Measurements from ENCODE around the gene CD300LD. TPM values are rescaled to one million over a fixed set of nuclear protein-coding genes. Genes with fewer than 3 reads are reported as not detected.
"Not testable (repeated sequence)": the region's sequence is repeated elsewhere in the genome, so short reads cannot be mapped to it uniquely, and the experiment has no call there.

Gene CD300LD
- total and polyA plus RNA-seq, 2 of the 8 experiments (the other 6 are each of a cell fraction or from before 2014, with no cell fraction given) = not detected

DNA sequence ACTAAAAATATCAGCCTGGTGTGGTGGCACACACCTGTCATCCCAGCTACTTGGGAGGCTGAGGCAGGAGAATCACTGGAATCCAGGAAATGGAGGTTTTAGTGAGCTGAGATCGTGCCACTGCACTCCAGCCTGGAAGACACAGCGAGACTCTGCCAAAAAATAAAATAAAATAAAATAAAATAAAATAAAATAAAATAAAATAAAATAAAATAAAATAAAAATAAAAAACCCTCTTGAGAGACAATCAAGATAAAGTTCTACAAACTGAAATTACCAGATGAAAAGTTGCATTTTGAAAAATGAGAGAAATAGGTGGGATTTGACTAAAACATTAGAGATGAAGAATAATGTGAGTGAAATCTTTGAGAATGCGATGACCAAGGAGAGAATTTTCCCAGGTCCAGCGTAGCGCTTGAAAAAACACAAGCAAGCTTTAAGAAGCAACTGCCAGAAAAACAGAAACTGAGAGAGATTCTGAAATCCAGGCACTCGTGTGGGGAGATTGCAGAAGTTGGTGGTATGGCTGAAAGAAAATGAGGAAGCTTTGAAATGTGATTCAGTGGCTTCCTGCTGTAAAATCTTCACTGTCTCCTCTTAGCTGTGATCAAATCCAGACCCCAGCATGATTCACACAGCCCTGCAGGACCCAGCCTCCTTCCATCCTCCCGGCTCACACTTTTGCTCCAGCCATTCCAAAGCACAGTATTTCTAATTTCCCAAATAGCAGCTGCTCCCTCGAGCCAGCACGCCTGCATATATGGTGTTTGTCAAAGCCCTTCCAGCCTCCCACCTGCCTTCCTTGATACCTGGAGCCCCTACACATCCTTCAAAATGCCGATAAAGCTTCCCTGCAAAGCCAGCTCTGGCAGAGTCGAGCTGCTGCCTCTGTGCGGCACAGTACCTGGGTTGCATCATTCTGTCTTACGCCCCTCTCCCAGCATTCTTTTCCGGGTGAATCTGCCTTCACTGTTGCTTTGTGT, 39.7 kb upstream of the CD300LD start (continued):
- TF ChIP-seq RAD21 (IDR thresholded peaks at IDR 0.05 in 1 of 2, conservative IDR thresholded peaks at IDR 0.05 in 1 of 2; ENCODE audit: low read depth in 2 of 2, low read length in 2 of 2) (no peak), KDM5A (IDR thresholded peaks at IDR 0.05; ENCODE audit: low read length) (no peak), GTF2F1 (IDR thresholded peaks at IDR 0.05; ENCODE audit: borderline replicate concordance, low read depth, low read length) (no peak), BRCA1 (IDR thresholded peaks at IDR 0.05; ENCODE audit: low read depth, low read length) (no peak)

DNA sequence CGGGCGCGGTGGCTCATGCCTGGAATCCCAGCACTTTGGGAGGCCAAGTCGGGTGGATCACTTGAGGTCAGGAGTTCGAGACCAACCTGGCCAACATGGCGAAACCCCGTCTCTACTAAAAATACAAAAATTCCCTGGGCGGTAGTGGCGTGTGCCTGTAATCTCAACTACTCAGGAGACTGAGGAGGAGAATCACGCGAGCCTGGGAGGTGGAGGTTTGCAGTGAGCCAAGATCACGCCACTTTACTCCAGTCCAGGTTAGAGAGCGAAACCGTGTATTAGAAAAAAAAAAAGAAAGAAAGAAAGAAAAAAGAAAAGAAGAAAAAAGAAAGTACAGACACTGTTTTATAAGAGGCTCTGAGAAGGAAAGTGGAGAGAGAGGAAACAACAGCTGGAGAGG, 38.2 kb upstream of the CD300LD start:
- H3K9ac ChIP-seq (replicated peaks in 1 of 4; ENCODE audit: extremely low read depth in 1 of 4, low read depth in 3 of 4, low read length in 3 of 4); FAIRE-seq; H4K91ac ChIP-seq (replicated peaks; ENCODE audit: insufficient read length, low read length); H2AK5ac ChIP-seq (ENCODE audit: low read depth, low read length); POLR2A ChIA-PET (ENCODE audit: partially characterized antibody); H3K4me3 ChIP-seq (ENCODE audit: extremely low read depth in 1 of 4, insufficient read depth in 2 of 4, low read depth in 3 of 4, low read length in 4 of 4); DNase-seq (ENCODE audit: low read depth in 1 of 2, low spot score in 2 of 2); H2BK20ac ChIP-seq (ENCODE audit: low read length); H3K27ac ChIP-seq (ENCODE audit: low read depth, low read length); H2BK5ac ChIP-seq (ENCODE audit: low read depth, low read length); H3K79me2 ChIP-seq (ENCODE audit: control insufficient read depth in 1 of 2, insufficient read depth in 2 of 2, low read length in 2 of 2); H3K79me1 ChIP-seq (ENCODE audit: low read depth, low read length); H2AFZ ChIP-seq (ENCODE audit: low read length); H3K14ac ChIP-seq (ENCODE audit: insufficient read length); H2BK120ac ChIP-seq (replicated peaks; ENCODE audit: low read depth, low read length); H3K4ac ChIP-seq (replicated peaks; ENCODE audit: insufficient read length, low read depth, low read length); H3K56ac ChIP-seq (replicated peaks; ENCODE audit: insufficient read length, low read depth, low read length); H4K8ac ChIP-seq (ENCODE audit: extremely low read depth, insufficient read depth, low read length); H2BK15ac ChIP-seq (ENCODE audit: low read length); H2BK12ac ChIP-seq (ENCODE audit: low read depth, low read length); H3K4me2 ChIP-seq (ENCODE audit: insufficient read depth in 1 of 2, low read depth in 2 of 2, low read length in 2 of 2); H3K27me3 ChIP-seq (replicated peaks in 1 of 4; ENCODE audit: control insufficient read depth in 3 of 4, extremely low read depth in 1 of 4, insufficient read depth in 3 of 4, low read length in 3 of 4); H4K5ac ChIP-seq (ENCODE audit: insufficient read length, low read depth, low read length); H3K9me3 ChIP-seq (ENCODE audit: insufficient read depth in 2 of 2, low read depth in 1 of 2, low read length in 1 of 2); H3K18ac ChIP-seq (ENCODE audit: extremely low read depth, low read length); CTCF ChIA-PET (ENCODE audit: partially characterized antibody); H4K20me1 ChIP-seq (replicated peaks in 1 of 2; ENCODE audit: control insufficient read depth in 1 of 2, insufficient read depth in 2 of 2, low read length in 2 of 2); H3K23ac ChIP-seq (ENCODE audit: insufficient read length); H3K23me2 ChIP-seq (ENCODE audit: low read depth, low read length); H3K36me3 ChIP-seq (ENCODE audit: control insufficient read depth in 2 of 4, insufficient read depth in 4 of 4, low read length in 3 of 4): not testable (repeated sequence)
- 96% methylated on average over 9 of the region's 14 CpGs; no CpG with 5 or more reads in 1 of the 2 experiments for WGBS, 2 experiments (ENCODE audit: extremely low coverage in 1 of 2, insufficient coverage in 1 of 2, insufficient read length in 1 of 2, insufficient replicate concordance in 2 of 2, low coverage in 1 of 2, low lambda C conversion rate in 2 of 2, missing lambda C conversion rate in 1 of 2)
- peaks cover 1 to 10% (median 6%) of the 10 kb centered on the region in 4 experiments for H3K4me1 ChIP-seq (replicated peaks in 1 of 4; ENCODE audit: control insufficient read depth in 3 of 4, insufficient read depth in 4 of 4, low read length in 3 of 4)

Measured in H1 (cell line).